GM21723 (cell line): ENCODE data around the gene MAGI3.
"Not testable (repeated sequence)": the region's sequence is repeated elsewhere in the genome, so short reads cannot be mapped to it uniquely, and the experiment has no call there.

Source experiments
- ATAC-seq: cut with Tn5 transposase; IDR thresholded peaks from one replicate; pipeline ENCODE4 v1.9.1; 2021; ENCODE audit warnings: mild to moderate bottlenecking, moderate library complexity; ENCODE audit not compliant: unreplicated experiment

MAGI3 gene

DNA sequence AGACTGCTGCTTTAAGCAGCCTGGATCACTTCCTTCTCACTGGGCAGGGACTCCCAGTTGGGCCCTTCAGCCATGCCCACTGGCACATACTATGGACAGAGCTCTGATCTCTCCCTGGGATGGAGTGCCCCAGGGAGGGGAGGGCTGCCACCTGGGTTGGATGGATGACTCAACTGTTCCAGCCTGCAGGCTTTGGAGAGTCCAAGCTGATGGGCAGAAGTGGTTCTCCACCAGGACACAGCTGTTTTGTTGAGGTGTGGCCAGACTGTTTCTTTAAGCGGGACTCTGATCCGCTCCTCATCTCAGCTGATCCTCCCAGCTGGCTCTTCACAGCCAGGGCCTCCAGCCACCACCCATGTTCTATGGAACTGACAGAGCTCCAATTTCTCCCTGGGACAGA lies 166.9 kb downstream of the MAGI3 start:
- no peak for ATAC-seq

DNA sequence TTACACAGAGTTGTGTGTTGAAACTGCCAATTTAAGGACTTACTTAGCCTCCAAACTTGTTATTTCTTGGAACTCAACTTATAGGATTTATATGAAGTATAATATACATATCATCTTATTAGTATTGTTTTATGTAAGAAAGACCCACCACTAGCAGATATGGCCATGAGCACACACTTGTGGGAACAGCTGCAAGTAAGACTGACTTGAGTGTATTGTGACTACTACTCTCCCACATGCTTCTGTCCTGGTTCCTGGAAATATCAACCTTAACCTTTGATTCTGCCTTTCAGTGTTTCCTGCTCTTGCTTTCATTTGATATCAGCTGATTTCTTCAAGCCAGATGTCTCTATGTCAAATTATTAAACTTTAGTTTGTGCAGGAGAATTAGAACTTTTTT lies 175.3 kb downstream of the MAGI3 start:
- ATAC-seq, result no peak

DNA sequence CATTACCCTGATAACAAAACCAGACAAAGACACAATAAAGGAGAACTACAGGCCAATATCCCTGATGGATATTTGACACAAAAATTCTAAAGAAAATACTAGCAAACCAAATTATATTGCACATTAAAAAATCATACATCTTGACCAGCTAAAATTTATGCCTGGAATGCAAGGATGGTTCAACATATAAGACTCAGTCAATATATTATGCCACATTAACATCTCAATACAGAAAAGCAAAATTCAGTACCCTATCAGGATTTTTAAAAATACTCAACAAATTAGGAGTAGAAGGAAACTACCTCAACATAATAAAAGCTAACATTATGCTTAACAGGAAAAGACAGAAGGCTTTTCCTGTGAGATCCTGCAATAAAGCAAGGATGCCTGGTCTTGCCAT lies 177.1 kb downstream of the MAGI3 start:
- no peak for ATAC-seq

DNA sequence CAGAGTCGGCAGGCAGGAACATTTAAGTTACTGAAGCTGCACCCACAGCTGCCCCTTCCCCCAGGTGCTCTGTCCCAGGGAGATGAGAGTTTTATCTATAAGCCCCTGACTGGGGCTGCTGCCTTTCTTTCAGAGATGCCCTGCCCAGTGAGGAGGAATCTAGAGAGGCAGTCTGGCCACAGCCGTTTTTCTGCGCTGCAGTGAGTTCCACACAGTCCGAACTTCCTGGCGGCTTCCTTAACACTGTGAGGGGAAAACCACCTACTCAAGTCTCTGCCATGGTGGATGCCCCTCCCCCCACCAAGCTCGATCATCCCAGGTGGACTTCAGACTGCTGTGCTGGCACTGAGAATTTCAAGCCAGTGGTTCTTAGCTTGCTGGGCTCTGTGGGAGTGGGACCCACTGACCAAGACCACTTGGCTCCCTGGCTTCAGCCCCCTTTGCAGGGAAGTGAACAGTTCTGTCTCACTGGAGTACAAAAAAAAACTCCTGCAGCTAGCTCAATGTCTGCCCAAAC lies 185.5 kb downstream of the MAGI3 start:
- not testable (repeated sequence) for ATAC-seq

DNA sequence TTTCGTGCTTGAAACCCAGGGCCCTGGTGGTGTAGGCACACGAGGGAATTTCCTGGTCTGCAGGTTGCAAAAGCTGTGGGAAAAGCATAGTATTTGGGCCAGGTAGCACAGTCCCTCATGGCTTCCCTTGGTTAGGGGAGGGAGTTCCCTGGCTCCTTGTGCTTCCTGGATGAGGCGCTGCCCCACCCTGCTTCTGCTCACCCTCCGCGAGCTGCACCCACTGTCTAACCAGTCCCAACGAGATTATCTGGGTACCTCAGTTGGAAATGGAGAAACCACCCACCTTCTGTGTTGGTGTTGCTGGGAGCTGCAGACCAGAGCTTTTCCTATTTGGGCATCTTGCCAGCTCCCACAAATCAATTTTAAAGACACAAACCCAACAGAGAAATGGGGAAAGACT lies 186.0 kb downstream of the MAGI3 start:
- no peak for ATAC-seq

DNA sequence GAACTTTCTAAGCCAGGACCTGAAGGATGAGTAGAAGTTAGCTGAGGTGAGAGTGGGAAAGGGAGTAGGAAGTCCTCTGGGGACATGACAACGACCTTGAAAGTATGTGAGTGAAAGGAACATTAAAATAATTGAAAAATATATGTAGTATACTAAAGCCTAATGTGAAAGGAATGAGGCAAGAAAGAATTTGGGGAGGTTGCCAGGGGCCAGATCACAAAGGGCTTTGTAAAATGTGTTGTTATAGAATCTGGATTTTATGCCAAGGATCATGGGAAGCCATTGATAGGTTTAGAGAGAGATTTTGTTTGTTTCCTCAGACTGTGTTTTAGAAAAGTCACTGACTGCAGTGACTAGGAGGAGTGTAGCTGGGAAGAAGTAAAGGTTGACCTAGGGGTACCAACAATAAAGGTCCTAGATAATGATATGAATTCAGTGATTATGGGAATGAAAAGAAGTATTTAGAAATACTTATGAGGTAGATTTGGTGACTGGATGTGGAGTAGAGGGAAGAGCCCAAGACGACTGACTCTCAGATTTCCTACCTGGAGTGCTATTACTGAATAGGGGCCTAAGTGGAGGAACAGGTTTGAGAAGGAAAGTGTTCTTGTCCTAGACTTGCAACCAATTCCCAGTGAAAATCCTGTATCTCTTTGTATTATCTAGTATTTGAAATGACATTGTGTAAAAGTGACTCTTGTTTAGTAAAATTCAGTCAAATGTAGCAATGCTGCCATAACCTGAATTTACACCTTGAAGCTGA lies 189.1 kb downstream of the MAGI3 start:
- ATAC-seq, result no peak

DNA sequence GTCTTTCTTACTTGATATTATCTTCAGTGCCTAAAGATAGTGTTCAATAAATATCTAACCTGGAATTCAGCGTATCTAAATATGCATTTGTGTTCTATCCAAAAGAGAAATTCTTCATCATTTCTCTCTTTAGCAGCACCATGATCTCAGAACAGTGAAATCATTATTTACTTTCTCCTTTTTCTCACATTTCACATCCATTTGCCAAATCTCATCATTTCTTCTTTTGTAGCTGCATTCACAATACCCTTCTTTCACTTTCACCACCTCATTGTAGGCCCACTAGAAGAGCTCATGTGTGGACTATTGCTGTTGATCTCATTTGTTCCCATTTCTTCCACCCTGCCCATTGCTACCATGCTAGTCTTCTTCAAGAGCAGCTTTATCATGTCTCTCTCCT lies 191.0 kb downstream of the MAGI3 start:
- no peak for ATAC-seq

DNA sequence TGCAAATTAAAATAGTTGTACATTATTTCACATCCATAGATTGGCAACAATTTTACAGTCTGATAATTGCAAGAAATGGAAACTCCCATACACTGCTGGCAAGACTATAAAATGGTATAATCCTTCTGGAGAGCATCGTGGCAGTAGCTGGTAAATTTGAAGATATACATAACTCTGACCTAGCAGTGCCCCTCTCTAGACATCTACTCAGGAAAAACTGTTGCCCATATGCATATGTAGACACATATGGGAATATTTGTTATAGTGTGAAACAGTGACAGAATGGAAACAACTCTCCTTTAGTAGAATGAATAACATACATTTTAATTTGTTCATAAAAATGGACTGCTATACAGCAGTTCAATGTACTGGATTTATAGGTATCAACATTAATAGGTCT lies 191.8 kb downstream of the MAGI3 start:
- ATAC-seq, result no peak

DNA sequence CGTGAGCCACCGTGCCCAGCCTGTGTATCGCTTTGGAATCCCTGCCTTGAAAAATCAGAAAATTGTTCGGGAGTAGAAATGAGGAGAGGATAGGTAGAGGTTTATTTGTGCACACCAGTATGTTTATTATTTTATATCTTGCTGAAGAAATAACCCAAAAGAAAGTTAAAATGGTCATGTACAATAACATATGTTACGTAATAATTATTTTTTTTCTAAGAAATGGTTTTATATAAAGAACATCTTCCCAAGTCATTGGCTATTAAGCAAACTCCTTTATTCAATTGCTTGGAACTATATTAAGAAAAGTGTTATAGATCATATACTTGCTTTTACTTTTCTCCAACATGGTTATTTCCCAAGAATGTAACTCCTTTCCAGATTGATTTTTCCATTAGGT lies 197.2 kb downstream of the MAGI3 start:
- ATAC-seq, result no peak

DNA sequence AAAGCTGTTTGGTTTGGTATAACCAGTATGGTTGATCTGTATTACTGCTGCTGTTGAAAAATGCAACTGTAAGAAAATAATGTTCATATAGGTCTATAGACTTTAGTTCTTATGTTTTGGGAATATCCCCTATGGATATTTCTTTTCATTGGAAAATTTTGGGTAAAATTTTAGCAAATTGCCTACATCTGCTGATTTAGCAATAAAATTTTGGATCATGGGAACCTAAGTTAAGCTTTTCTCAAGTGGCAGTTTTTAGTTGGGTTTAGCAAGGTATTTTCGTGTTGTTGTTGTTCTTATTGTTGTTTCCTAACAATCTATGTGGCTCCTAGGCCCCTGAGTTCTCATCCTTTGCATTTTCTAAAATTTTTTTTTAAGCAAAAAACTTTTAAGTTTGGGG lies 201.9 kb downstream of the MAGI3 start:
- ATAC-seq, result no peak

DNA sequence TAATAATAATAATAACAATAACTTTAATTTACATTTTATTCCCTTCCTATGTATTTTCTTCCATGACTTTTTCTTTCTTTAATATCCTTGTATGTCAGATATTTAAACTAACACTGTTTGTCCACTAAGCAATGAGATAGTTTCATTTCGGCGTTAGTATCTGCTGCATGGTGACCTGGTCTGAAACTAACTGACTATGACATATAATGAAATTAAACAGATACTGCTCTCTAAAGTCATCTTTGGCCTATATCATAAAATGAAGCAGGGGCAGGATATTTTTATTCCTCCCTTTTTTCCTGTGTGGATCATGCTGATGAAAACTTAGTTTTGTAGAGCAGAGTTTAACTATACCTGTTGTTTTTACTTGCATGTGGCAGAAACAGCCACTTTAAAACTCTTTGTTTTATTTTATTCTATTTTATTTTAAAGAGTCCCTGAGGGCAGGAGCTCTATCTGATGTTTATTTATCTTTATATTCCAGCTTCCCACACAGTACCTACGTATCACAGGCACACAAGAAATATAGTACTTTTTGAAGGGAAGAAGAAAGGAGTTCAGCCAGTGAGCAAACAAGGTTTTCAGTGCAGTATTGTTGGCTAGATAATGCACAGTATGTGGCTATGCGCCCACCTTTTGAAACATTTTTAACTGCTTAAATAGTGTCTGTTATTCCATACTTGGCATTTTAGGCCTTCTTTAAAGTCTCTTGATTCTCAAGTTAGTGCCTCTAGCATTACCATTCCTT lies 203.4 kb downstream of the MAGI3 start:
- no peak for ATAC-seq

DNA sequence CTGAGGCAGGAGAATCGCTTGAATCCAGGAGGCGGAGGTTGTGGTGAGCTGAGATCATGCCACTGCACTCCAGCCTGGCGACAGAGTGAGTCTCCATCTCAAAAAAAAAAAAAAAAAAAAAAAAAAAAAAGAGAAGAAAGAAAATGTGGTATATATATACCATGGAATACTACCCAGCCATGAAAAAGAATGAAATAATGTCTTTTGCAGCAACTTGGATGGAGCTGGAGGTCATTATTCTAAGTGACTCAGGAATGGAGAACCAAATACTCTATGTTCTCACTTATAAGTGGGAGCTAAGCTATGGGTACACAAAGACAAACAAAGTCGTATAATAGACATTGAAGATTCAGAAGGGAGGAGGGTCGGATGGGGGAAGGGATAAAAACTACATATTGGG lies 214.2 kb downstream of the MAGI3 start:
- not testable (repeated sequence) for ATAC-seq

DNA sequence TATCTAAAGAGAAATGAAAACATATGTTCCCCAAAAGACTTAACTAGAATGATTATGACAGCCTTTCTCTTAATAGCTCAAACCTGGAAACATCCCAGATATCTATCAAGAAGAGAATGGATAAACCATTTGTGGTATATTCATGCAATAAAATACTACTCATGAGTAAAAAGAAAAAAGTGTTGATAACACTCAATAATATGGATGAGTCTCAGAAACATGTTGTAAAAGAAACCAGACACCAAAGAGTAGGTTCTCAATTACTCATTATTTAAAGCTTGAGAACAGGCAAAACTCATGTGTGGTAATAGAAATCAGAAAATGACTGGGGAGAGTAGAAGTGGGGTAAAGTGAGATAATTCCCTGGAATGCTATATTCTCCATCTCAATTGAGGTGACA lies 214.8 kb downstream of the MAGI3 start:
- ATAC-seq, result no peak

DNA sequence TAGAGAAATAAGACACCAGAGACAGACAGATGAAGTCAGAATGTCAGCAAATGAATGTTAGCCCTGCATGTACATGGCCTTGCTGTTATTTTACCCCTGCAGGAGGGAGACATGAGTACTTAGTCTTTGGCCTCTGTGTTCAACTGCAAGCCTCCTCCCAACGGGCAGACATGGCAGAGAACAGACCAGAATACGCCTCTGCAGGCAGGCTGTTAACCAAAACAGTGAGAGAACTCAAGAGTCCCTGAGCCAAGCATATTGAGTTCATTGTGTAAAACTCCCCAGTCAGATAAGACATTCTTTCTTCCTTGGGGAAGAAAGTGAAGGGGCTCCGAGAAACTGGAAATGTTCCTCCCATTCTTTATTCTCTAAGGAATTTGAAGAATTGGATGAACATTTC lies 218.1 kb downstream of the MAGI3 start:
- ATAC-seq, result no peak

DNA sequence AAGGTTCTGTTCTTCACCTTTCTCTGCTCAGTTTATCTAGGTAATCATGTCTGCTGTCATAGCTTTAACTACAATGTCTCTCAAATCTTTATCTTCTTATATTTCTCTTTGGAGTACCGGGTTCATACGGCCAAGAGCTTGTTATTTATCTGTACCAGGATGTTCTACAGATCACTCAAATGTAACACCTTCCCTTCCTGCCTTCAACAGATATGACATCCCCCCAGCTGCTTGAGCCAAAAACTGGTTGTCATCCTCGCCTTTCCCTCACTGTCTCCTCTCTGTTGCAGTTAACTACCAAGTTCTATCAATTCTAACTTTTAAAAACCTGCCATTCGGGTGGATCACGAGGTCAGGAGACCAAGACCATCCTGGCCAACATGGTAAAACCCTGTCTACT lies 220.1 kb downstream of the MAGI3 start:
- ATAC-seq, result no peak

DNA sequence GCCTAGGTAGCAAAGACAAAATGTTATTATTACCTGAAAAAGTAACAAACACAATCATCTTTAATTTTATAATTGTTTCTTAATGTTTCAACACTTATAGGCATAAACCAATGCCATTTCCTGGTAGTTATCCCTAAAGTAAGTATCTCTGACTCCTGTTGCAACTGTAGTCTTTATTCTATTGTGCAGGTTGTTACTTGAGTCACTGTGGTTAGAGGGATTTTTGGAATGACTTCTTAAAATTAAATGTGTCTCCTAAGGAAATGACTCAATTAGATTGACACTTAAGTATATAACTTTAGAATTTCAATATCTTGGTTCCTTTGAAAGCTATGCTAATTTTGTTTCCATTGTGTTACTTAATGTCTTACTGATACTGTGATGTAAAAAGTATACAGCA lies 225.1 kb downstream of the MAGI3 start:
- no peak for ATAC-seq

DNA sequence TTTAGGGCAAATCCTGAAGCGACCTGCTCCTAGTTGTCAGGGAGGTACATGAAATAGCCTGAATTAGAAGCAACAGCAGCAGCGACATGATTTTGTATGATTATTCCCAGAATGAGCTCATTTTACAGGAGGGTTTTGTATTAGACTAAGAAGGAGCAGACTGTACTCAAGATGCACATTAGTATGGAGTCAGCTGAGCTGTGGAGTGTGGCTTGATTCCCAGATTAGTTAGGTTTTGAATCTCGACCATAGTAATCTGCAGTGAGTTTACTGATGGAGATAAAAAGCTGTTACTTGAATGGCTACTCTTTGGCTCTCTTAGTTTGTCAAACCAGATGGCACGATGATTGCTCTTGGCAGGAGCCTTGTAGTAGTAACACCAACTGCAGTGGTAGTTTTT lies 225.8 kb downstream of the MAGI3 start:
- no peak for ATAC-seq

DNA sequence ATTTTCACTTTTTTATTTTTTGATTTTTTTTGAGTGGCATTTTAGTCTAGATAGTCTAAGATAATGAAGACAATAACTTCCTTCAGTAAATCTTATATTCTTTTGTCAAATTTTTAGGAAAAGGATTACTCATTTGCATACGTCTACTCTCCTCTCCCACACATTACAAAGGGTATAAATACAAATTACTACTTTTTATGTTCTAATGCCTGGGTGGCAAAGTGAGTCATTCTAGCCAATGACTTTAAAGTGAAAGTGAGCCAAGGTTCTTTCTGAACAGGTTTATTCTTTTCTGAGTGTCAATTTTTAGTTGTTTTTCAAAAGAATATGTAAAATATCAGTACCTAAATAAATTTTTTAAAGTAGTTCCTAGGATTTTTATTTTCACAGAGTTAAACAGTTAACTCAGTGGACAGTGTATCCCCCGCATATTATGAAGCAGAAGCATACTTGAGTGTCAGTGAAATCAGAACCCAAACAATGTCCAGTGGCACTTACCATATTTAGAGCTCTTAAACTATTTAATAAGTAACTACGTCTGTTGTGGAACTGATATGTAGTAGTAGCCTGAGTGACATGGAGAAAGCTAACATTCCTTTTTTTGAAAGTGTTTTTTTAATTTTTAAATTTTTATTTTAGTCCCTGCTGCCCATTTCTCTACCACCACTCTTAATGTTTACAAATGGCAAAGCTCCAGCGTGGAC lies 227.3 kb downstream of the MAGI3 start:
- no peak for ATAC-seq

DNA sequence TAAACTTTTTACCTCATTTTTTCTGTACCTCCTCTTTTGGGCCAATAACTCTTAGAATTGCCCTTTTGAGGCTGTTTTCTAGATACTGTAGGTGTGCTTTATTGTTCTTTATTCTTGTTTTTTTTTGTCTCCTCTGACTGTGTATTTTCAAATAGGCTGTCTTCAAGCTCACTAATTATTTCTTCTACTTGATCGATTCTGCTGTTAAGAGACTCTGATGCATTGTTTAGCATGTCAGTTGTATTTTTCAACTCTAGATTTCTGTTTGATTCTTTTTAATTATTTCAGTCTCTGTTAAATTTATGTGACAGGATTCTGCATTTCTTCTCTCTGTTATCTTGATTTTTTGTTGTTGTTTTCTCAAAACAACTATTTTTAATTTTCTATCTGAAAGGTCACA lies 238.7 kb downstream of the MAGI3 start:
- no peak for ATAC-seq

DNA sequence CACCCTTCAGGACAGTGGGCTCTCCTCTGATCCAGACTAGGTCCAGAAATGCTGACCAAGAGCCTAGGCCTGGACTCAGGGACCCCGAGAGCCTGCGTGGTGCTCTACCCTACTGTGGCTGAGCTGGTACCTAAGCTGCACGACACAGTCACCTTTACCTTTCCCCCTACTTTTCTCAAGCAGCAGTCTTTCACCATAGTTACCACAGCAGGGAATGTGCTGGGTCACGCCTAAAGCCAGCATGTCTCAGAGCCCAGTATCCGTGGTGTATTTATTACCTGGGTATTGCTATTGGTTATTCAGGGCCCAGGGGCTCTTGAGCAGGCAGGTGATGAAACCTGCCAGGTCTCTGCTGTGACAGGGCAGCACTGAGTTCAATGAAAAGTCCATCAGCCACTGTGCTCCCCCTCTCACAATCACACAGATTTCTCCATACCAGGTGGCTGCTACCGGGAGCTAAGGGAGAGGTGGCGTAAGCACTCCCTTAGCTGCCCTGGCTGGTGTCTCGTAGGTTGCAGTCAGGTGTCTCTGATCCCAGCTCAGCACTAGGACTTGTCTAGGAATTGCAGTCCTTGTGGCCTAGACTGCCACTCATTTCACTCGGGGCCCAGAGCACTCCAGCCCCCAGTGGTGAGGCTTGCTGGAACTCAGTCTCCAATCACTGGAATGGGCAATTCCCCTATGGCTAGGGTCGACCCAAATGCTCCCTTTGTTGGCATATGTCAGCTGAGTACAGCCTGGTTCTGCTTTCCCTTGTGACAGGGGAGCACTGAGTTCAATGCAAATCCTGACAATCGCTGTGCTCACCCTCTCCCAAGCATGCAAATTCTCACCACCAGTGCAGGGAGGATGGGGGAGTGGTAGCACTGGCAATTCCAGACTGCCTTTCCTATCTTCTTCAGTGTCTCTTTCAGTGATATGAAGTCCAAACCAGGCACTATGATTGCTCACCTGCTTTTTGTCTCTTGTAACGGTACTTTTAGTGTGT lies 240.3 kb downstream of the MAGI3 start:
- ATAC-seq, result no peak

DNA sequence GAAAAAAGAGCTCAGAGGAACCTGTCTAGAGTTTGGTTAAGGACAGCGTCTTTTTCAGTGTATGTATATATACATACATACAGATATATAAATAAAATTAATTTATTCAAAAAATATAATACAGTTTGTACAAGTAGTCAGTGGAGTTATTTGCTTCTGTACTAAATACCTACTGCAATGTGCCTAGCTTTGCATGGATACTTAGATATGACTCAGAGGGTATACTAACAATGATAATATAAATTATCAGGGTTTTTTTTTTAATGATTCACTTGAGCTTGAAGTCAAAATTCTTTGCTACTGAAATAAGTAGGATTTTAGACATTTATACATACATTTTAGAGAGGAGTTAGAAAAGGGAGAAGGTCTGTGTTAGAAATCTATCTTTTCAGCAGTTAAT lies 251.1 kb downstream of the MAGI3 start:
- ATAC-seq, result no peak
